NB4 (cell line): Measurements from ENCODE around the gene GLP1R.

ENCODE experiments used
- DNase-seq: peaks from one replicate; pipeline ENCODE4 v3.0.0; 2010; ENCODE audit warnings: low read depth
- H3K4me3 ChIP-seq: one replicate; pipeline ENCODE4 v1.5.1; 2011; ENCODE audit warnings: mild to moderate bottlenecking, low read depth, low read length, moderate library complexity
- CTCF ChIP-seq: IDR thresholded peaks from one replicate; pipeline ENCODE4 v1.5.1; 2012; ENCODE audit warnings: low read depth, low read length
- MYC ChIP-seq: IDR thresholded peaks from 2 replicates; pipeline ENCODE4 v1.6.1; 2011; ENCODE audit warnings: low read depth, low read length
- POLR2A ChIP-seq: IDR thresholded peaks from 2 replicates; pipeline ENCODE4 v1.6.1; 2011; ENCODE audit warnings: mild to moderate bottlenecking; ENCODE audit not compliant: insufficient read length; ENCODE audit errors: extremely low read depth
- TF ChIP-seq, protein P1 (sequence below): IDR thresholded peaks from 2 replicates; pipeline ENCODE4 v1.6.1; 2011; ENCODE audit warnings: low read depth, low read length

The GLP1R gene

DNA sequence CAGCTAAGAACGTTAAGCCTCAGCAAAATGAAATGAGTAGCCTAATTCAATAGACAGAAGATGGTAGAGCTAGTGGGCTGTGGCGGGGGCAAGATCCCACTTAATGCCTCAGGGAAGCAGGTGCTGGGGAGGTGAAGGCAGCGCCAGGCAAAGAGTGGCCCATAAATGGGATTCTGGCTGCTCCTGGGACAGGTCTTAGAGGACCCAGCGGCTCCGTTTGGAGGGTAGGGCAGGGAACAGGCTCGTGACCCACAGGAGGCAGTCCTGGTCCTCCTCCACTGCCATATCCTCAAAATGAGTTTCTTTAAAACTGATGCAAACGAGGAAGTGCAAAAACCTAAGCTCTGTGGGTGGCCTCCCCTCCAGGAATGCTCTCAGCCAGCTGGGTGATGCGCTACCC, 33.7 kb downstream of the GLP1R start:
- no peak overlapping the region for H3K4me3 ChIP-seq
- TF ChIP-seq, protein P1, sequence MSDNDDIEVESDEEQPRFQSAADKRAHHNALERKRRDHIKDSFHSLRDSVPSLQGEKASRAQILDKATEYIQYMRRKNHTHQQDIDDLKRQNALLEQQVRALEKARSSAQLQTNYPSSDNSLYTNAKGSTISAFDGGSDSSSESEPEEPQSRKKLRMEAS: no peak
- TF ChIP-seq POLR2A (no peak), CTCF (no peak), MYC (no peak)
- DNase-seq: peak; percentile 11

DNA sequence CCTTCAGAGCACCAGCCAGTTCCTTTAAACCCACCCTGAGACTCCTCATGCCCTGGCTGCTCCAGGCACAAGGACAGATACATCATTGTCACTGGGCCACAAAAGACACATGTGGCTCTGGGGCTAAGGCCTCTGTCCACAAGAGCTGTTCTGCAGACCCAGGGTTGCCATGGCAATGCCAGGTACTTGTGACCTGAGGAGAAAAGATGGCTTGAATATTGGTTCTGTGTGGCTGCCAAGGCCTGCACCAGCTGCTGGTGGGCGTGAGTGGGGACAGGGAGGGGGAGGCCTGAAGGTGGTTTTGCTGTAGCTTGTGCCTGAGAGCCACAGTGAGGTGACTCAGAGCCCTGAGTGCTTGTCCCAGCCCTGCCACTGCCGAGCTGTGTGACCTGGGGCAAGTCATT, 34.7 kb downstream of the GLP1R start:
- no peak for TF ChIP-seq MYC
- DNase-seq: no peak

GRCh38 chr6:39084506-39084905, 35.9 kb downstream of the GLP1R start:
- no peak for DNase-seq
- TF ChIP-seq CTCF (no peak), POLR2A (no peak), MYC (no peak)
- TF ChIP-seq, protein P1: no peak
- H3K4me3 ChIP-seq: no peak overlapping the region

More for the DNA sequence above, 34.7 kb downstream of the GLP1R start:
- no peak overlapping the region for H3K4me3 ChIP-seq

GRCh38 chr6:39085129-39085797, 36.7 kb downstream of the GLP1R start:
- no peak for DNase-seq
- H3K4me3 ChIP-seq: no peak overlapping the region
- TF ChIP-seq, protein P1: no peak
- TF ChIP-seq MYC (no peak), CTCF (no peak), POLR2A (no peak)

DNA sequence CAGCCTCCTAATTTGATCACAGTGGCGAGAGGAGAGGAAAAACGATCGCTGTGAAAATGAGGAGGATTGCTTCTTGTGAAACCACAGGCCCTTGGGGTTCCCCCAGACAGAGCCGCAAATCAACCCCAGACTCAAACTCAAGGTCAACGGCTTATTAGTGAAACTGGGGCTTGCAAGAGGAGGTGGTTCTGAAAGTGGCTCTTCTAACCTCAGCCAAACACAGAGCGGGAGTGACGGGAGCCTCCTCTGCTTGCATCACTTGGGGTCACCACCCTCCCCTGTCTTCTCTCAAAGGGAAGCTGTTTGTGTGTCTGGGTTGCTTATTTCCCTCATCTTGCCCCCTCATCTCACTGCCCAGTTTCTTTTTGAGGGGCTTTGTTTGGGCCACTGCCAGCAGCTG, 37.7 kb downstream of the GLP1R start:
- TF ChIP-seq POLR2A (no peak), MYC (no peak), CTCF (no peak)
- TF ChIP-seq, protein P1: no peak
- H3K4me3 ChIP-seq: no peak overlapping the region
- DNase-seq: peak; percentile 65

- no peak overlapping the region for H3K4me3 ChIP-seq
- DNase-seq: no peak
- TF ChIP-seq POLR2A (no peak), CTCF (no peak), MYC (no peak)
- TF ChIP-seq, protein P1: no peak
Measured at GRCh38 chr6:39086711-39087110, 38.1 kb downstream of the GLP1R start.
